Osteoblast (primary cell): ENCODE measurements around the gene NUF2. TPM values are rescaled to one million over a fixed set of nuclear protein-coding genes. Genes with fewer than 3 reads are reported as not detected.

Source experiments
- DNase-seq: peaks from one replicate; pipeline ENCODE4 v3.0.0; 2011; ENCODE audit warnings: low spot score, mixed read lengths; ENCODE audit not compliant: insufficient read length; ENCODE audit errors: missing footprints
- H2AFZ ChIP-seq: 2 replicates; pipeline ENCODE4 v1.6.0; 2011; ENCODE audit warnings: mild to moderate bottlenecking, low read length
- H3K27ac ChIP-seq: 2 replicates; pipeline ENCODE4 v1.5.1; 2011; ENCODE audit warnings: mild to moderate bottlenecking, low read depth, low read length, moderate library complexity
- H3K27me3 ChIP-seq: 2 replicates; pipeline ENCODE4 v1.6.0; 2012; ENCODE audit warnings: mild to moderate bottlenecking, control low read depth, inconsistent platforms, low read length, moderate library complexity; ENCODE audit not compliant: insufficient read depth
- H3K36me3 ChIP-seq: 2 replicates; pipeline ENCODE4 v1.5.1; 2011; ENCODE audit warnings: mild to moderate bottlenecking, low read length, control low read depth, moderate library complexity; ENCODE audit not compliant: insufficient read depth
- H3K4me1 ChIP-seq: 2 replicates; pipeline ENCODE4 v1.5.1; 2011; ENCODE audit warnings: mild to moderate bottlenecking, low read length, control low read depth, moderate library complexity; ENCODE audit not compliant: insufficient read depth
- H3K4me2 ChIP-seq: 2 replicates; pipeline ENCODE4 v1.6.0; 2011; ENCODE audit warnings: mild to moderate bottlenecking, low read length; ENCODE audit not compliant: insufficient read depth
- H3K4me3 ChIP-seq: fragments of 200-600 bp; sonication (generic); 3 replicates; pipeline ENCODE4 v1.5.1; 2012; ENCODE audit warnings: mild to moderate bottlenecking, low read length, inconsistent platforms; ENCODE audit not compliant: insufficient read depth
- H3K79me2 ChIP-seq: 2 replicates; pipeline ENCODE4 v1.6.0; 2012; ENCODE audit warnings: mild to moderate bottlenecking, low read length, control low read depth, inconsistent platforms; ENCODE audit not compliant: insufficient read depth
- H3K9me3 ChIP-seq: 2 replicates; pipeline ENCODE4 v1.5.1; 2011; ENCODE audit warnings: low read depth, low read length, control low read depth
- H4K20me1 ChIP-seq: 2 replicates; pipeline ENCODE4 v1.6.0; 2012; ENCODE audit warnings: mild to moderate bottlenecking, low read length, control low read depth; ENCODE audit not compliant: insufficient read depth
- total RNA-seq: library from RNA; depleted of rRNA; stranded (reverse); fragments of >200 nt; gene quantifications from 2 replicates; pipeline ENCODE4 v1.2.3, GENCODE V29; 2012
- TF ChIP-seq, protein P1 (sequence below): IDR thresholded peaks from 2 replicates; pipeline ENCODE4 v1.5.1; 2011; ENCODE audit warnings: mild to moderate bottlenecking, low read depth, low read length, moderate library complexity; ENCODE audit errors: extremely low read depth

Gene NUF2
- total RNA-seq, 1 donor: 1.8 TPM

DNA sequence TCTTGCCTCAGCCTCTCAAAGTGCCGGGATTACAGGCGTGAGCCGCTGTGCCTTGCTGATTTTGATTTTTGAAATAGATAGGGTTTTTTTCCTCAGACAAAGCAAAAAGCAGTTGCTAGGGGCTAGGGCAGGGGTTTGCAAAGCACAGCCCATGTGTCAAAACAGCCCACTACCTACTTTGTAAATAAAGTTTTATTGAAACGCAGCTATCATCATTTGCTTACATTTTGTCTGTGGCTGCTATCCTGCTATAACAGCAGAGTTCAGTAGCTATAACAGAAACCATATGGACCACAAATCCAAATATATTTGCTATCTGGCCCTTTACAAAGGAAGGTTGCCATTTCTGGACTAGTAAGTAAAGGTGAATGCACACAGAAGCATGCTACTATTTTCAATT lies 44.8 kb downstream of the NUF2 start:
- no peak for DNase-seq
- no peak overlapping the region for H3K27ac ChIP-seq
- no peak overlapping the region for H3K4me2 ChIP-seq
- no peak overlapping the region for H3K4me3 ChIP-seq
- peaks cover 23% of the 10 kb centered on the region for H3K27me3 ChIP-seq
- H3K79me2 ChIP-seq: no peaks in the 10 kb centered on the region
- H4K20me1 ChIP-seq: no peaks in the 10 kb centered on the region
- H3K4me1 ChIP-seq: no peaks in the 10 kb centered on the region
- TF ChIP-seq, protein P1, sequence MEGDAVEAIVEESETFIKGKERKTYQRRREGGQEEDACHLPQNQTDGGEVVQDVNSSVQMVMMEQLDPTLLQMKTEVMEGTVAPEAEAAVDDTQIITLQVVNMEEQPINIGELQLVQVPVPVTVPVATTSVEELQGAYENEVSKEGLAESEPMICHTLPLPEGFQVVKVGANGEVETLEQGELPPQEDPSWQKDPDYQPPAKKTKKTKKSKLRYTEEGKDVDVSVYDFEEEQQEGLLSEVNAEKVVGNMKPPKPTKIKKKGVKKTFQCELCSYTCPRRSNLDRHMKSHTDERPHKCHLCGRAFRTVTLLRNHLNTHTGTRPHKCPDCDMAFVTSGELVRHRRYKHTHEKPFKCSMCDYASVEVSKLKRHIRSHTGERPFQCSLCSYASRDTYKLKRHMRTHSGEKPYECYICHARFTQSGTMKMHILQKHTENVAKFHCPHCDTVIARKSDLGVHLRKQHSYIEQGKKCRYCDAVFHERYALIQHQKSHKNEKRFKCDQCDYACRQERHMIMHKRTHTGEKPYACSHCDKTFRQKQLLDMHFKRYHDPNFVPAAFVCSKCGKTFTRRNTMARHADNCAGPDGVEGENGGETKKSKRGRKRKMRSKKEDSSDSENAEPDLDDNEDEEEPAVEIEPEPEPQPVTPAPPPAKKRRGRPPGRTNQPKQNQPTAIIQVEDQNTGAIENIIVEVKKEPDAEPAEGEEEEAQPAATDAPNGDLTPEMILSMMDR: no peak
- H3K36me3 ChIP-seq: no peaks in the 10 kb centered on the region
- H2AFZ ChIP-seq: no peak overlapping the region
- no peaks in the 10 kb centered on the region for H3K9me3 ChIP-seq

GRCh38 chr1:163367721-163368120 lies 46.0 kb downstream of the NUF2 start:
- H3K4me3 ChIP-seq: no peak overlapping the region
- no peak overlapping the region for H3K4me2 ChIP-seq
- TF ChIP-seq, protein P1: no peak
- H3K9me3 ChIP-seq: no peaks in the 10 kb centered on the region
- H3K27ac ChIP-seq: no peak overlapping the region
- no peak overlapping the region for H2AFZ ChIP-seq
- no peaks in the 10 kb centered on the region for H4K20me1 ChIP-seq
- H3K36me3 ChIP-seq: no peaks in the 10 kb centered on the region
- H3K4me1 ChIP-seq: no peaks in the 10 kb centered on the region
- no peak for DNase-seq
- peaks cover 24% of the 10 kb centered on the region for H3K27me3 ChIP-seq
- no peaks in the 10 kb centered on the region for H3K79me2 ChIP-seq

- no peaks in the 10 kb centered on the region for H3K4me1 ChIP-seq
- no peaks in the 10 kb centered on the region for H4K20me1 ChIP-seq
- no peaks in the 10 kb centered on the region for H3K9me3 ChIP-seq
- no peak for DNase-seq
- H3K27ac ChIP-seq: no peak overlapping the region
- H3K27me3 ChIP-seq: peaks cover 21% of the 10 kb centered on the region
- H3K79me2 ChIP-seq: no peaks in the 10 kb centered on the region
- no peaks in the 10 kb centered on the region for H3K36me3 ChIP-seq
- TF ChIP-seq, protein P1: no peak
- no peak overlapping the region for H3K4me3 ChIP-seq
- no peak overlapping the region for H3K4me2 ChIP-seq
- no peak overlapping the region for H2AFZ ChIP-seq
Observed at GRCh38 chr1:163372576-163372975, 50.8 kb downstream of the NUF2 start.

- Histone ChIP-seq H3K27me3 (no peaks in the 10 kb centered on the region), H3K79me2 (no peaks in the 10 kb centered on the region), H3K4me2 (no peak overlapping the region), H2AFZ (no peak overlapping the region), H3K36me3 (no peaks in the 10 kb centered on the region), H4K20me1 (no peaks in the 10 kb centered on the region), H3K4me3 (no peak overlapping the region), H3K27ac (no peak overlapping the region), H3K9me3 (no peaks in the 10 kb centered on the region), H3K4me1 (no peaks in the 10 kb centered on the region)
- TF ChIP-seq, protein P1: no peak
- DNase-seq: no peak
Observed at GRCh38 chr1:163378554-163378953, 56.8 kb downstream of the NUF2 start.
